NK-92 treated with Interleukin-12 subunit alpha and Interleukin-12 subunit beta, amount 100 ng/mL, for 24 hours (cell line): ENCODE data around the gene LENEP.

ENCODE experiments used
- DNase-seq: peaks from one replicate; lab custom pipeline; 2025; lab: John Stamatoyannopoulos, UW

The LENEP gene

GRCh38 chr1:154998818-154999570 lies 5.6 kb downstream of the LENEP start:
- no peak for DNase-seq

- DNase-seq: no peak
These were observed 6.4 kb downstream of the LENEP start for GRCh38 chr1:154999571-155000410.

GRCh38 chr1:155000411-155000725 lies 7.0 kb downstream of the LENEP start:
- no peak for DNase-seq

- no peak for DNase-seq
These were observed 7.5 kb downstream of the LENEP start for GRCh38 chr1:155000726-155001424.

- DNase-seq: no peak
These were observed 8.0 kb downstream of the LENEP start for GRCh38 chr1:155001425-155001674.

GRCh38 chr1:155001675-155002463 lies 8.5 kb downstream of the LENEP start:
- DNase-seq: peak; percentile 97

GRCh38 chr1:155002464-155003226 lies 9.3 kb downstream of the LENEP start, which contains the start of gene ZBTB7B:
Gene ZBTB7B (plus strand): TSS chr1:155002802. CDS start chr1:155014661, 11,859 bp downstream.
- DNase-seq: peak; percentile 54

GRCh38 chr1:155003227-155003765 lies 9.9 kb downstream of the LENEP start:
- DNase-seq: no peak

GRCh38 chr1:155003766-155004351 lies 10.5 kb downstream of the LENEP start:
- no peak for DNase-seq

- no peak for DNase-seq
These were observed 11.1 kb downstream of the LENEP start for GRCh38 chr1:155004352-155005075.

GRCh38 chr1:155005076-155006011 lies 12.0 kb downstream of the LENEP start:
- no peak for DNase-seq

GRCh38 chr1:155006601-155007101 lies 13.3 kb downstream of the LENEP start:
- DNase-seq: no peak

GRCh38 chr1:155007251-155007828 lies 14.0 kb downstream of the LENEP start:
- no peak for DNase-seq

- no peak for DNase-seq
These were observed 14.9 kb downstream of the LENEP start for GRCh38 chr1:155008015-155008941.

- DNase-seq: no peak
These were observed 15.9 kb downstream of the LENEP start for GRCh38 chr1:155009221-155009711.

- no peak for DNase-seq
These were observed 16.4 kb downstream of the LENEP start for GRCh38 chr1:155009742-155010141.
